Fibroblast of peridontal ligament (primary cell): ENCODE results near the gene DPY19L2.
"Not testable (repeated sequence)": the region's sequence is repeated elsewhere in the genome, so short reads cannot be mapped to it uniquely, and the experiment has no call there.

Source experiments
- DNase-seq: peaks from one replicate; pipeline ENCODE4 v3.0.0-alpha.2; 2010; ENCODE audit errors: extremely low read depth

Gene DPY19L2

GRCh38 chr12:63537838-63538237, 130.5 kb downstream of the DPY19L2 start:
- not testable (repeated sequence) for DNase-seq

GRCh38 chr12:63529641-63530040, 138.7 kb downstream of the DPY19L2 start:
- not testable (repeated sequence) for DNase-seq

DNA sequence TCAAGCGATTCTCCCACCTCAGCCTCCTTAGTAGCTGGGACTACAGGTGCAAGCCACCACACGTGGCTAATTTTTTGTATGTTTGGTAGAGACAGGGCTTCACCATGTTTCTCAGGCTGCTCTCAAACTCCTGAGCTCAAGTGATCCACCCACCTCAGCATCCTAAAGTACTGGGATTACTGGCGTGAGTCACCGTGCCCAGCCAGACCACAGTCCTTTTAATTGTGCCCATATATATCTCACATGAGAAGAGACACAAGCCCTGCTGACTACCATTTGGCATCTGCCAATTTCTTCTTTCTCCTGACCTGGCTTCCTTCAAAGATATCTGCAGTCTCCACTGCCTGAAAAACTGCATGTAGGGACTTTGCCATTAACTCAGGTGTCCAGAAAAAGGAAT, 142.5 kb downstream of the DPY19L2 start:
- DNase-seq: no peak

GRCh38 chr12:63521706-63522105, 146.6 kb downstream of the DPY19L2 start:
- no peak for DNase-seq
